GM12874 (cell line): ENCODE data around the gene NTSR2.

ENCODE experiments used
- CTCF ChIP-seq: IDR thresholded peaks from 2 replicates; pipeline ENCODE4 v1.5.1; 2011; ENCODE audit warnings: low read depth, mild to moderate bottlenecking, control low read depth, low read length, moderate library complexity; ENCODE audit not compliant: insufficient read depth

NTSR2 gene

GRCh38 chr2:11677136-11678055 lies 7.4 kb upstream of the NTSR2 start:
- TF ChIP-seq CTCF = no peak

- TF ChIP-seq CTCF = no peak
Measured at GRCh38 chr2:11676640-11677039, 6.6 kb upstream of the NTSR2 start.

GRCh38 chr2:11675423-11676112 lies 5.6 kb upstream of the NTSR2 start:
- no peak for TF ChIP-seq CTCF

- no peak for TF ChIP-seq CTCF
Measured at GRCh38 chr2:11674983-11675382, 5.0 kb upstream of the NTSR2 start.

GRCh38 chr2:11672407-11672806 lies 2.4 kb upstream of the NTSR2 start:
- no peak for TF ChIP-seq CTCF

GRCh38 chr2:11667866-11668637 lies 1.9 kb downstream of the NTSR2 start:
- no peak for TF ChIP-seq CTCF

GRCh38 chr2:11667194-11667593 lies 2.8 kb downstream of the NTSR2 start:
- no peak for TF ChIP-seq CTCF
